ENCODE results near the gene PIK3R6.

Gene PIK3R6

DNA sequence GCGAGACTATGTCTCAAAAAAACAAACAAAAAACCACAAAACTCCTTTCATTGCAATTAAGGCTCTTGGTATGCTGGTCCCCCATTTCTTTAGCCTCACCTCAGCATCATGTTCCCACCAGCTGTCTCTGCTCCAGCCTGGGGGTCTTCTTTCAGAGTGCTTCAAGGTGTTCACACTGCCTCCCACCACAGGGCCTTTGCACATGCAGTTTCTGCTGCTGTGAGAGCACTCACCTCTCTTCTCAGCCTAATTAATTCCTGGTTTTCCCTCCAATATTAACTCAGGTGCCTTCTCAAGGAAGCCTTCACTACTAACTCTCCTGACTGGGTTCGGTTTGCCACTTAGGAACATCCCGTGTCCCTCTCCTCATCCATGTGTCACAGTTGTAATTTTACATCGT lies 15.9 kb upstream of the PIK3R6 start:
- TF ChIP-seq, protein P1, sequence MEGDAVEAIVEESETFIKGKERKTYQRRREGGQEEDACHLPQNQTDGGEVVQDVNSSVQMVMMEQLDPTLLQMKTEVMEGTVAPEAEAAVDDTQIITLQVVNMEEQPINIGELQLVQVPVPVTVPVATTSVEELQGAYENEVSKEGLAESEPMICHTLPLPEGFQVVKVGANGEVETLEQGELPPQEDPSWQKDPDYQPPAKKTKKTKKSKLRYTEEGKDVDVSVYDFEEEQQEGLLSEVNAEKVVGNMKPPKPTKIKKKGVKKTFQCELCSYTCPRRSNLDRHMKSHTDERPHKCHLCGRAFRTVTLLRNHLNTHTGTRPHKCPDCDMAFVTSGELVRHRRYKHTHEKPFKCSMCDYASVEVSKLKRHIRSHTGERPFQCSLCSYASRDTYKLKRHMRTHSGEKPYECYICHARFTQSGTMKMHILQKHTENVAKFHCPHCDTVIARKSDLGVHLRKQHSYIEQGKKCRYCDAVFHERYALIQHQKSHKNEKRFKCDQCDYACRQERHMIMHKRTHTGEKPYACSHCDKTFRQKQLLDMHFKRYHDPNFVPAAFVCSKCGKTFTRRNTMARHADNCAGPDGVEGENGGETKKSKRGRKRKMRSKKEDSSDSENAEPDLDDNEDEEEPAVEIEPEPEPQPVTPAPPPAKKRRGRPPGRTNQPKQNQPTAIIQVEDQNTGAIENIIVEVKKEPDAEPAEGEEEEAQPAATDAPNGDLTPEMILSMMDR (IDR thresholded peaks at IDR 0.05; ENCODE audit: low read depth, low read length, missing control alignments), result no peak
- DNase-seq (ENCODE audit: extremely low read depth, low read depth), result no peak
- no peak overlapping the region for H3K4me3 ChIP-seq (replicated peaks; ENCODE audit: low read depth, low read length)

DNA sequence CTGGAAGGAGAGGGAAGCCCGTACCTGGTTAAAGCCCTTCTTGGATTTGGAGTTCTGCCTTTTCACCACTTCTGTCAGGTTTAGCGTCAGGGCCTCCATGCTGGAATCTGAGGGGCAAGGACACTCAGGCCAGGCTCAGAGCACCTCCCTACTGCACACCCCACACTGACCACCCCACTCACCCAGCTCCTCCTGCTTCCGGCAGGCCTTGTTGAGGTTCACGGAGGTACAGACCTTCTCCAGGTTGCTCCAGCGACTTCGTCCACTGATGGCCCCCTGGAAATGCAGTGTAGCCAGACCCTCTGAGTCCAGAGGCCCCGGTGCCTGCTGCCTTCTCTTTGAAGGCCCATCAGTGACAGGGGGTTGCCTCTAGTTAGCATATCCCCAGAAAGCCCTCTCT lies 14.1 kb upstream of the PIK3R6 start:
- H3K4me3 ChIP-seq (replicated peaks; ENCODE audit: low read depth, low read length), result no peak overlapping the region
- no peak for DNase-seq (ENCODE audit: extremely low read depth, low read depth)
- TF ChIP-seq, protein P1 (IDR thresholded peaks at IDR 0.05; ENCODE audit: low read depth, low read length, missing control alignments), result no peak

DNA sequence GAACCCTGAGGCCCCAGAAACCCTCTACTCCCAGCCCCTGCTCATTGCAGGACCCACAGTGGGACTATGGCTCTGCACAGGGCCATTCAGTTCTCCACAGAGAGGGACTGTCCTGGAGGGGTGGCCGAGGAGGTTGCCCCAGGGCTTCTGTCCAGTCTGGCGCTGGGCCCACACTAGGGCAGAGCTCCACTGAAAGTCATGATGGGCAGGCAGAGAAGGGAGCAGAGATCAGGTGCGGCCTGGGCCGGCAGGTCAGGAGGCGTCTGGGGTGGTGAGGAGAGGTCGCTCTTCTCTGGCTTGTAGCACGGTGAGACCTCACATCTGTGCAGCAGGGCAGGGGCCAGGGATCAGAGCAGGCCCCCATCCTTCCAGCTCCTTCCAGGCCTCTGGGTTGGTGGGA lies 13.0 kb upstream of the PIK3R6 start:
- TF ChIP-seq, protein P1 (IDR thresholded peaks at IDR 0.05; ENCODE audit: low read depth, low read length, missing control alignments), result no peak
- H3K4me3 ChIP-seq (replicated peaks; ENCODE audit: low read depth, low read length), result no peak overlapping the region

DNA sequence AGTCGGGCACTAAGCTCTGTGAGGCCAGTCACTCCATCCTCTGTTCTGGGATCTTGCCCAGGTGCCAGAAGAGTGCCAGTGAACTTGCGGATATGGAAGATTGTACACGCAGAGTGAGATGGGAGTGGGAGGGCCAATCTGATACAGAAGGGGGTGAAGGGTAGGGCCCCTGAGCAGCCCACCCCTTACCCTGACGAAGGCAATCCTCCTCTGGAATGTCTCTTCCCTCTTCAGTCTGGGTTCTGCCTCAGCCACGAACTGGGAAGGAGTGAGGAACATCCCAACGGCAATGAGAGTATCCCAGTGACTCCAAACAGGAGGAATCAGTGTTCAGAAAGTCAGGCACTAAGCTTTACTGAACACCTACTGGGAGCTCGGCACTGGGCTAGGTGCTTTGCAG lies 11.9 kb upstream of the PIK3R6 start:
- H3K4me3 ChIP-seq (replicated peaks; ENCODE audit: low read depth, low read length), result no peak overlapping the region
- no peak for DNase-seq (ENCODE audit: extremely low read depth, low read depth)
- TF ChIP-seq, protein P1 (IDR thresholded peaks at IDR 0.05; ENCODE audit: low read depth, low read length, missing control alignments), result no peak

More for the DNA sequence above, 13.0 kb upstream of the PIK3R6 start:
- DNase-seq (ENCODE audit: extremely low read depth, low read depth), result no peak

DNA sequence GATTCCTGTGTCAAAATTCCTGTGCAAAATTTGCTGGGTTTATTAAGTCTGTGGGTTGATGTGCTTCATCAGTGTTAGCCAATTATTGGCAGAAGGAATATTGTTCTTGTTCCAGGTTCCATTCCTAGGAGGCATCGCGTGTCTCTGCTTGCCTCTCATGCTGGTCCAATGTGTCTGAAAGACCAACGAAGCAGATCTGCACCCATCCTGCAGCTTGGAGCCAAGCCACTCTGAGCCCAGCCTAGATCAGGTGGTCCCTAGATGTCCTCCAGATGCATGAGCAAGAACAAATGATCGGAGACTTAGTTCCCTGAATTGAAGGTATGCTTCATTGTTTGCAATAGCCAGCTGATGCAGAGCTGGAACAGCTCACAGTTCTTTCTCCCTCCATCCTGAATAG lies 10.5 kb upstream of the PIK3R6 start:
- H3K4me3 ChIP-seq (replicated peaks; ENCODE audit: low read depth, low read length), result no peak overlapping the region
- TF ChIP-seq, protein P1 (IDR thresholded peaks at IDR 0.05; ENCODE audit: low read depth, low read length, missing control alignments), result no peak
- DNase-seq (ENCODE audit: extremely low read depth, low read depth), result no peak

DNA sequence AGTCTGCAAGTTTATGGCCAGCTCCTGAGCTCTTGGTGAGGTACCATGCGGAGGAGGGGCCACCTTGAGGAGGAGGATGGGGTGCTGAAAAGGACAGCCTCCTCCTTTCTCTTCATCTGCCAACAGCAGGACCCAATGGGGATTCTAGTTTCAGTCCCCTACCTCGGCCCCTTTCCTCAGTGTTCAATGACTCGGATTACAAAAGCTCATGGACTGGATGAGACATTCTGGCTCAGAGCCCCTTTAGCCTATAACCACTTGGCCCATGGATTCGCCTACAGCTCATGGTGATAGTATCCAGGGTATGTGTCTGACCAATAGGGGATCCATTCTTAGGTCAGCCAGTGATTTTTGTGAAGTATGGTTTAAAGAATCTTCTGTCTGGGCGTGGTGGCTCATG lies 8.5 kb upstream of the PIK3R6 start:
- TF ChIP-seq, protein P1 (IDR thresholded peaks at IDR 0.05; ENCODE audit: low read depth, low read length, missing control alignments), result no peak
- H3K4me3 ChIP-seq (replicated peaks; ENCODE audit: low read depth, low read length), result no peak overlapping the region
- DNase-seq (ENCODE audit: extremely low read depth, low read depth), result peak; percentile 9

DNA sequence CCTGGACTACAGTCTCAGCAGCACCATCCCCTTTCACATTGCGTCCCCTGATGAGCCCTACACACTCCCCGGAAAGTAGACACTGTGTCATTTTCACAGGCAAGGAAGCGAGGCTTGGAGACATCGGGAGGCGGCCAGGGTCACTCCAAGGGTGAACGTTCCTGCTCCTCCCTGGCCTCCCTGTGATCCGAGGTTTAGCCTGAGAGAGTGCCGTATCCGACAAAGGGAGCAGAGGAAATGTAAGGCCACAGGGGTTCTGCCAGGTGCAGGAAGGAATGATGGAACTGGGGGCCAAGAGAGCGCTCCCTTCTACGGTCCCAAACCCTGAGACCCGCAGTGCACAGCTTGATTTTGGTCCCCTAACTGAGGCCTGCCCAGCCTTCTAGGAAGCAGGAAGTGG lies 8.0 kb upstream of the PIK3R6 start:
- no peak for DNase-seq (ENCODE audit: extremely low read depth, low read depth)
- H3K4me3 ChIP-seq (replicated peaks; ENCODE audit: low read depth, low read length), result no peak overlapping the region
- TF ChIP-seq, protein P1 (IDR thresholded peaks at IDR 0.05; ENCODE audit: low read depth, low read length, missing control alignments), result no peak

All from HFF-Myc (cell line).